Caco-2 (cell line): ENCODE measurements around the gene POU4F1. TPM values are rescaled to one million over a fixed set of nuclear protein-coding genes. Genes with fewer than 3 reads are reported as not detected.
A peak's percentile ranks its signal among the peaks of the same experiment; 100 is the strongest.

Experiments
- BruUV-seq: library from RNA; stranded (reverse); fragments of 400-500 nt; replicated peaks from 2 replicates; lab custom pipeline; 2021; lab: Mats Ljungman, UMichigan
- CTCF ChIA-PET: fragments of 300-600 bp; sonication (Branson Sonifier 250); formaldehyde crosslinking; loops from one replicate; lab custom pipeline; 2022; ENCODE audit warnings: antibody characterized with exemption; lab: Charles Lee
- POLR2A ChIA-PET: fragments of 300-600 bp; sonication (Branson Sonifier 250); formaldehyde crosslinking; loops from one replicate; lab custom pipeline; 2022; ENCODE audit warnings: antibody characterized with exemption; lab: Charles Lee
- DNase-seq, 2 experiments: peaks; one replicate each; pipeline versions ENCODE4 v3.0.0 to v3.0.0-alpha.2; 2020 to 2022
- H3K27me3 ChIP-seq: replicated peaks from 2 replicates; pipeline ENCODE4 v1.6.0; 2011; ENCODE audit warnings: low read length; ENCODE audit not compliant: control insufficient read depth, insufficient read depth
- H3K36me3 ChIP-seq: 2 replicates; pipeline ENCODE4 v1.5.1; 2011; ENCODE audit warnings: low read length; ENCODE audit not compliant: control insufficient read depth, insufficient read depth
- H3K4me1 ChIP-seq: fragments of 250-450 bp; sonication (Bioruptor Pico); 2 replicates; pipeline ENCODE4 v1.5.1; 2020; ENCODE audit warnings: mild to moderate bottlenecking
- H3K4me3 ChIP-seq: 2 replicates; pipeline ENCODE4 v1.5.1; 2011; ENCODE audit warnings: low read depth, mild to moderate bottlenecking, control low read depth, low read length
- H3K9me3 ChIP-seq: fragments of 250-450 bp; sonication (Bioruptor Pico); 2 replicates; pipeline ENCODE4 v1.5.1; 2020; ENCODE audit warnings: mild to moderate bottlenecking, moderate library complexity
- H3K27ac Mint-ChIP-seq: one replicate; pipeline ENCODE4 v1.8.0; 2022; ENCODE audit warnings: mixed read lengths; ENCODE audit not compliant: unreplicated experiment
- H3K27me3 Mint-ChIP-seq: one replicate; pipeline ENCODE4 v1.8.0; 2022; ENCODE audit warnings: mixed read lengths; ENCODE audit not compliant: insufficient read depth, unreplicated experiment
- H3K36me3 Mint-ChIP-seq: one replicate; pipeline ENCODE4 v1.8.0; 2022; ENCODE audit warnings: mild to moderate bottlenecking, mixed read lengths; ENCODE audit not compliant: insufficient read depth, unreplicated experiment
- H3K4me1 Mint-ChIP-seq: one replicate; pipeline ENCODE4 v1.8.0; 2022; ENCODE audit warnings: low read depth, mixed read lengths; ENCODE audit not compliant: unreplicated experiment
- H3K4me3 Mint-ChIP-seq: one replicate; pipeline ENCODE4 v1.8.0; 2022; ENCODE audit warnings: mild to moderate bottlenecking, moderate library complexity, mixed read lengths; ENCODE audit not compliant: unreplicated experiment
- H3K9me3 Mint-ChIP-seq: one replicate; pipeline ENCODE4 v1.8.0; 2022; ENCODE audit warnings: mixed read lengths; ENCODE audit not compliant: unreplicated experiment
- CTCF ChIP-seq, 2 experiments: fragments of 200-600 bp in 1 of 2; IDR thresholded peaks; 1 replicate in 1 of 2; 2 replicates in 1 of 2; pipeline versions ENCODE4 v1.5.1 to v1.8.0; 2011 to 2022; ENCODE audit warnings: antibody characterized with exemption in 1 of 2, control low read depth in 1 of 2, inconsistent platforms in 1 of 2, low read depth in 1 of 2, low read length in 1 of 2, mild to moderate bottlenecking in 1 of 2, moderate library complexity in 1 of 2; ENCODE audit not compliant: insufficient read depth in 1 of 2, severe bottlenecking in 1 of 2, unreplicated experiment in 1 of 2
- intact Hi-C: fragments of 100-400 bp; cut with micrococcal nuclease; formaldehyde crosslinking; loops from one replicate; pipeline ENCODE4 v1.10.0; 2022; ENCODE audit not compliant: unreplicated experiment
- total RNA-seq: library from RNA; stranded (reverse); gene quantifications from 2 replicates; pipeline ENCODE4 v1.2.3, GENCODE V29; 2022

POU4F1 gene
- total RNA-seq, 1 experiment from 2014 or later: 8.1 TPM

- TF ChIP-seq CTCF (IDR thresholded peaks at IDR 0.05; ENCODE audit: insufficient read depth in 1 of 2, low read depth in 1 of 2, low read length in 1 of 2, severe bottlenecking in 1 of 2, unreplicated experiment in 1 of 2): peak; percentile 17 to 40
- DNase-seq: peak; percentile 63 to 65
- Mint-ChIP-seq H3K4me3 (peak overlapping the region; percentile 78), H3K36me3 (peaks cover 6% of the 10 kb centered on the region), H3K4me1 (no peaks in the 10 kb centered on the region), H3K27ac (no peak overlapping the region), H3K27me3 (peaks cover 3% of the 10 kb centered on the region), H3K9me3 (no peaks in the 10 kb centered on the region)
- Histone ChIP-seq H3K36me3 (no peaks in the 10 kb centered on the region), H3K9me3 (no peaks in the 10 kb centered on the region), H3K27me3 (no peaks in the 10 kb centered on the region), H3K4me1 (peaks cover 7% of the 10 kb centered on the region; the same call in 1 of the 2 replicates), H3K4me3 (no peak overlapping the region)
- intact Hi-C loops: loop anchor here (10.0 kb wide), 2 partner anchors 290 to 360 kb away; no protein-coding TSS in a partner anchor
- no TSS peak for BruUV-seq
- POLR2A ChIA-PET: no interaction called here
- CTCF ChIA-PET: interaction anchor here (0.5 to 0.7 kb wide), 3 partner anchors 118 to 449 kb away, joined by 3 to 4 read pairs (median 3); no protein-coding TSS in a partner anchor
Observed at GRCh38 chr13:78604782-78605611, 1.6 kb upstream of the POU4F1 start.

- POLR2A ChIA-PET: no interaction called here
- H3K4me1 Mint-ChIP-seq: no peaks in the 10 kb centered on the region
Observed at GRCh38 chr13:78602561-78603239, 652 bp downstream of the POU4F1 start.

More at GRCh38 chr13:78602561-78603239, 652 bp downstream of the POU4F1 start:
- TF ChIP-seq CTCF (IDR thresholded peaks at IDR 0.05; ENCODE audit: insufficient read depth in 1 of 2, low read depth in 1 of 2, low read length in 1 of 2, severe bottlenecking in 1 of 2, unreplicated experiment in 1 of 2): no peak
- H3K27me3 Mint-ChIP-seq: peaks cover 3% of the 10 kb centered on the region
- BruUV-seq: no TSS peak
- peak overlapping the region; percentile 78 for H3K4me3 ChIP-seq
- no peaks in the 10 kb centered on the region for H3K27me3 ChIP-seq
- intact Hi-C loops: loop anchor here (1.0 to 10.0 kb wide), 4 partner anchors 56 to 466 kb away; no protein-coding TSS in a partner anchor
- peaks cover 6% of the 10 kb centered on the region for H3K36me3 Mint-ChIP-seq
- H3K27ac Mint-ChIP-seq: peak overlapping the region; percentile 35
- H3K9me3 Mint-ChIP-seq: no peaks in the 10 kb centered on the region
- no peaks in the 10 kb centered on the region for H3K36me3 ChIP-seq
- DNase-seq: no peak
- peak overlapping the region; percentile 78 for H3K4me3 Mint-ChIP-seq
- CTCF ChIA-PET: interaction anchor here (1.4 kb wide), 1 partner anchor 16 kb away, joined by 8 read pairs; no protein-coding TSS in a partner anchor
- H3K4me1 ChIP-seq: peaks cover 7% of the 10 kb centered on the region; the same call in 1 of the 2 replicates
- H3K9me3 ChIP-seq: no peaks in the 10 kb centered on the region
